Neural cell (in vitro differentiated cells): ENCODE data around the gene IQCN. TPM values are rescaled to one million over a fixed set of nuclear protein-coding genes. Genes with fewer than 3 reads are reported as not detected.

ENCODE experiments used
- H2AFZ ChIP-seq: fragments of 200-600, 300-800 bp; sonication (generic), shearing (Covaris generic); 2 replicates; pipeline ENCODE4 v1.6.0; 2014; ENCODE audit warnings: low read depth, mild to moderate bottlenecking, antibody characterized with exemption, low read length, moderate library complexity
- H3F3A ChIP-seq: fragments of 200-600 bp; shearing (Covaris generic); 2 replicates; pipeline ENCODE4 v1.6.1; 2016; ENCODE audit warnings: mild to moderate bottlenecking, moderate library complexity, mixed read lengths, antibody characterized with exemption, low read length; ENCODE audit not compliant: insufficient read depth, poor library complexity, severe bottlenecking
- H3K27ac ChIP-seq: fragments of 200-600, 300-800 bp; sonication (generic), shearing (Covaris generic); 2 replicates; pipeline ENCODE4 v1.5.1; 2014; ENCODE audit warnings: mild to moderate bottlenecking, low read length, moderate library complexity
- H3K27me3 ChIP-seq: fragments of 300-800, 200-600 bp; sonication (generic), shearing (Covaris generic); 2 replicates; pipeline ENCODE4 v1.6.0; 2014; ENCODE audit warnings: mild to moderate bottlenecking, low read depth, low read length, moderate library complexity; ENCODE audit not compliant: insufficient read depth
- H3K36me3 ChIP-seq: fragments of 300-800, 200-600 bp; sonication (generic), shearing (Covaris generic); 2 replicates; pipeline ENCODE4 v1.5.1; 2014; ENCODE audit warnings: mild to moderate bottlenecking, antibody characterized with exemption, low read length, moderate library complexity; ENCODE audit not compliant: insufficient read depth
- H3K4me2 ChIP-seq: fragments of 300-800, 200-600 bp; sonication (generic), shearing (Covaris generic); 2 replicates; pipeline ENCODE4 v1.6.0; 2014; ENCODE audit warnings: mild to moderate bottlenecking, low read length
- H3K4me3 ChIP-seq: fragments of 300-800, 200-600 bp; sonication (generic), shearing (Covaris generic); 2 replicates; pipeline ENCODE4 v1.5.1; 2014; ENCODE audit warnings: mild to moderate bottlenecking, low read length, moderate library complexity
- H3K79me2 ChIP-seq: fragments of 200-600 bp; shearing (Covaris generic); replicated peaks from 2 replicates; pipeline ENCODE4 v1.6.0; 2014; ENCODE audit warnings: mild to moderate bottlenecking, low read length, moderate library complexity; ENCODE audit not compliant: insufficient read depth
- H3K9ac ChIP-seq: fragments of 300-800, 200-600 bp; sonication (generic), shearing (Covaris generic); 2 replicates; pipeline ENCODE4 v1.6.1; 2016; ENCODE audit warnings: mild to moderate bottlenecking, low read length, mixed read lengths
- H3K9me2 ChIP-seq: fragments of 200-600 bp; shearing (Covaris generic); 2 replicates; pipeline ENCODE4 v1.6.1; 2016; ENCODE audit warnings: mild to moderate bottlenecking, low read length, mixed read lengths; ENCODE audit not compliant: insufficient read depth
- H3K9me3 ChIP-seq: fragments of 200-600, 300-800 bp; sonication (generic), shearing (Covaris generic); 2 replicates; pipeline ENCODE4 v1.6.1; 2016; ENCODE audit warnings: mild to moderate bottlenecking, mixed run types, low read length, moderate library complexity, mixed read lengths
- H4K20me1 ChIP-seq: fragments of 200-600 bp; shearing (Covaris generic); 2 replicates; pipeline ENCODE4 v1.6.1; 2016; ENCODE audit warnings: mild to moderate bottlenecking, mixed run types; ENCODE audit not compliant: insufficient read depth
- EP300 ChIP-seq: fragments of 450-650 bp; conservative IDR thresholded peaks from 2 replicates; pipeline ENCODE4 v1.6.1; 2014; ENCODE audit warnings: antibody characterized with exemption, mild to moderate bottlenecking, moderate library complexity; ENCODE audit not compliant: poor library complexity, severe bottlenecking
- EZH2 ChIP-seq: fragments of 200-600, 300-800 bp; shearing (Covaris generic), sonication (generic); IDR thresholded peaks from 2 replicates; pipeline ENCODE4 v1.6.1; 2014; ENCODE audit warnings: antibody characterized with exemption, low read length, borderline replicate concordance, mild to moderate bottlenecking; ENCODE audit not compliant: insufficient read depth, poor library complexity, severe bottlenecking
- MXI1 ChIP-seq: fragments of 450-650 bp; conservative IDR thresholded peaks from 2 replicates; pipeline ENCODE4 v1.6.1; 2014; ENCODE audit warnings: antibody characterized with exemption, mild to moderate bottlenecking; ENCODE audit not compliant: poor library complexity, severe bottlenecking
- POLR2AphosphoS5 ChIP-seq: IDR thresholded peaks from 2 replicates; pipeline ENCODE4 v1.6.1; 2012
- RAD21 ChIP-seq: fragments of 450-650 bp; conservative IDR thresholded peaks from 2 replicates; pipeline ENCODE4 v1.6.1; 2014; ENCODE audit warnings: antibody characterized with exemption, mild to moderate bottlenecking, moderate library complexity
- SMC3 ChIP-seq: fragments of 450-650 bp; conservative IDR thresholded peaks from 2 replicates; pipeline ENCODE4 v1.6.1; 2014; ENCODE audit warnings: antibody characterized with exemption, mild to moderate bottlenecking, moderate library complexity; ENCODE audit not compliant: poor library complexity
- TAF1 ChIP-seq: IDR thresholded peaks from 2 replicates; pipeline ENCODE4 v1.6.1; 2012; ENCODE audit warnings: low read depth
- polyA plus RNA-seq: library from polyadenylated mRNA; depleted of rRNA; stranded (reverse); fragments of >200 nt; gene quantifications from 2 replicates; pipeline ENCODE4 v1.2.3, GENCODE V29; 2014
- TF ChIP-seq, protein P1 (sequence below): IDR thresholded peaks from 2 replicates; pipeline ENCODE4 v1.6.1; 2012; ENCODE audit warnings: borderline replicate concordance
- TF ChIP-seq, protein P2 (sequence below): fragments of 450-650 bp; IDR thresholded peaks from 2 replicates; pipeline ENCODE4 v1.5.1; 2014; ENCODE audit warnings: antibody characterized with exemption, mild to moderate bottlenecking, moderate library complexity; ENCODE audit not compliant: poor library complexity, severe bottlenecking

Gene IQCN
- polyA plus RNA-seq, 1 donor from 2014 or later, result 2.5 TPM

DNA sequence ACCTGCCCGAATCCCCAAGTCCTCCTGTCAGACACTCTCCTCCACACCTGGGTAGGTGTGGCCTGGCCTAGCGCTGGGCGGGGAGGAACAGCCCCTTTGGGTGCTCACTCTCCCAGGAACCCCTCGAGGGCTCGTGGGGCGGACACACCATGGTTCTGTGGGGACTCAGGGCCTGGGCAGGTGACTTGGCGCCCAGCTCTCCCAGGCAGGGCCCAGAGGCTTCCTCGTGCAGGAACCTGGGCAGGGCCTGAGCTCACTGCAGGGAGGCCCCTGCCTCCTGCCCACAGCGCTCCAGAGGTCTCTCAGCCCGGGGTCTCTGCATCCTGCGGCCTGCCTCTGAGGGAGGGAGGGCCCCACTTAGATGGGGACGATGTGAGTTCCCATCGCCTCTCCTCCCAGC lies 36.7 kb upstream of the IQCN start:
- no peaks in the 10 kb centered on the region for H3K79me2 ChIP-seq
- no peaks in the 10 kb centered on the region for H3K9me2 ChIP-seq
- TF ChIP-seq, protein P1, sequence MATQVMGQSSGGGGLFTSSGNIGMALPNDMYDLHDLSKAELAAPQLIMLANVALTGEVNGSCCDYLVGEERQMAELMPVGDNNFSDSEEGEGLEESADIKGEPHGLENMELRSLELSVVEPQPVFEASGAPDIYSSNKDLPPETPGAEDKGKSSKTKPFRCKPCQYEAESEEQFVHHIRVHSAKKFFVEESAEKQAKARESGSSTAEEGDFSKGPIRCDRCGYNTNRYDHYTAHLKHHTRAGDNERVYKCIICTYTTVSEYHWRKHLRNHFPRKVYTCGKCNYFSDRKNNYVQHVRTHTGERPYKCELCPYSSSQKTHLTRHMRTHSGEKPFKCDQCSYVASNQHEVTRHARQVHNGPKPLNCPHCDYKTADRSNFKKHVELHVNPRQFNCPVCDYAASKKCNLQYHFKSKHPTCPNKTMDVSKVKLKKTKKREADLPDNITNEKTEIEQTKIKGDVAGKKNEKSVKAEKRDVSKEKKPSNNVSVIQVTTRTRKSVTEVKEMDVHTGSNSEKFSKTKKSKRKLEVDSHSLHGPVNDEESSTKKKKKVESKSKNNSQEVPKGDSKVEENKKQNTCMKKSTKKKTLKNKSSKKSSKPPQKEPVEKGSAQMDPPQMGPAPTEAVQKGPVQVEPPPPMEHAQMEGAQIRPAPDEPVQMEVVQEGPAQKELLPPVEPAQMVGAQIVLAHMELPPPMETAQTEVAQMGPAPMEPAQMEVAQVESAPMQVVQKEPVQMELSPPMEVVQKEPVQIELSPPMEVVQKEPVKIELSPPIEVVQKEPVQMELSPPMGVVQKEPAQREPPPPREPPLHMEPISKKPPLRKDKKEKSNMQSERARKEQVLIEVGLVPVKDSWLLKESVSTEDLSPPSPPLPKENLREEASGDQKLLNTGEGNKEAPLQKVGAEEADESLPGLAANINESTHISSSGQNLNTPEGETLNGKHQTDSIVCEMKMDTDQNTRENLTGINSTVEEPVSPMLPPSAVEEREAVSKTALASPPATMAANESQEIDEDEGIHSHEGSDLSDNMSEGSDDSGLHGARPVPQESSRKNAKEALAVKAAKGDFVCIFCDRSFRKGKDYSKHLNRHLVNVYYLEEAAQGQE, result no peak
- TF ChIP-seq SMC3 (no peak), POLR2AphosphoS5 (no peak)
- TF ChIP-seq, protein P2, sequence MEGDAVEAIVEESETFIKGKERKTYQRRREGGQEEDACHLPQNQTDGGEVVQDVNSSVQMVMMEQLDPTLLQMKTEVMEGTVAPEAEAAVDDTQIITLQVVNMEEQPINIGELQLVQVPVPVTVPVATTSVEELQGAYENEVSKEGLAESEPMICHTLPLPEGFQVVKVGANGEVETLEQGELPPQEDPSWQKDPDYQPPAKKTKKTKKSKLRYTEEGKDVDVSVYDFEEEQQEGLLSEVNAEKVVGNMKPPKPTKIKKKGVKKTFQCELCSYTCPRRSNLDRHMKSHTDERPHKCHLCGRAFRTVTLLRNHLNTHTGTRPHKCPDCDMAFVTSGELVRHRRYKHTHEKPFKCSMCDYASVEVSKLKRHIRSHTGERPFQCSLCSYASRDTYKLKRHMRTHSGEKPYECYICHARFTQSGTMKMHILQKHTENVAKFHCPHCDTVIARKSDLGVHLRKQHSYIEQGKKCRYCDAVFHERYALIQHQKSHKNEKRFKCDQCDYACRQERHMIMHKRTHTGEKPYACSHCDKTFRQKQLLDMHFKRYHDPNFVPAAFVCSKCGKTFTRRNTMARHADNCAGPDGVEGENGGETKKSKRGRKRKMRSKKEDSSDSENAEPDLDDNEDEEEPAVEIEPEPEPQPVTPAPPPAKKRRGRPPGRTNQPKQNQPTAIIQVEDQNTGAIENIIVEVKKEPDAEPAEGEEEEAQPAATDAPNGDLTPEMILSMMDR, result no peak
- H3K9me3 ChIP-seq, result no peaks in the 10 kb centered on the region
- no peak overlapping the region for H2AFZ ChIP-seq
- H3K4me3 ChIP-seq, result no peak overlapping the region
- no peaks in the 10 kb centered on the region for H3F3A ChIP-seq
- no peaks in the 10 kb centered on the region for H3K36me3 ChIP-seq
- no peaks in the 10 kb centered on the region for H3K27me3 ChIP-seq
- H4K20me1 ChIP-seq, result no peaks in the 10 kb centered on the region
- no peak overlapping the region for H3K27ac ChIP-seq
- no peak overlapping the region for H3K9ac ChIP-seq
- H3K4me2 ChIP-seq, result no peak overlapping the region

GRCh38 chr19:18310118-18310909 lies 36.1 kb upstream of the IQCN start:
- H3K27me3 ChIP-seq, result no peaks in the 10 kb centered on the region
- TF ChIP-seq TAF1 (no peak), EP300 (no peak), SMC3 (no peak), MXI1 (no peak), RAD21 (no peak), EZH2 (no peak)
- TF ChIP-seq, protein P1, result no peak
- TF ChIP-seq, protein P2, result no peak
- H3K4me2 ChIP-seq, result no peak overlapping the region
- H3K79me2 ChIP-seq, result no peaks in the 10 kb centered on the region
- H3K9me3 ChIP-seq, result no peaks in the 10 kb centered on the region
- H3F3A ChIP-seq, result no peaks in the 10 kb centered on the region
- H3K27ac ChIP-seq, result no peak overlapping the region
- H3K4me3 ChIP-seq, result no peak overlapping the region
- H4K20me1 ChIP-seq, result no peaks in the 10 kb centered on the region
- no peak overlapping the region for H2AFZ ChIP-seq
- H3K9ac ChIP-seq, result no peak overlapping the region
- no peaks in the 10 kb centered on the region for H3K9me2 ChIP-seq
- H3K36me3 ChIP-seq, result no peaks in the 10 kb centered on the region
